GM18868 (cell line): ENCODE measurements around the gene ZNF474.

Source experiments
- ATAC-seq: cut with Tn5 transposase; IDR thresholded peaks from one replicate; pipeline ENCODE4 v1.9.1; 2021; ENCODE audit warnings: mild to moderate bottlenecking, moderate library complexity; ENCODE audit not compliant: unreplicated experiment

ZNF474 gene

GRCh38 chr5:122114501-122114900 lies 14.8 kb upstream of the ZNF474 start:
- no peak for ATAC-seq

- ATAC-seq = no peak
These were observed 10.9 kb upstream of the ZNF474 start for GRCh38 chr5:122118356-122118948.

- no peak for ATAC-seq
These were observed 10.1 kb upstream of the ZNF474 start for GRCh38 chr5:122119205-122119604.

- ATAC-seq = no peak
These were observed 8.9 kb upstream of the ZNF474 start for GRCh38 chr5:122120493-122120892.

GRCh38 chr5:122120957-122121356 lies 8.4 kb upstream of the ZNF474 start:
- ATAC-seq = no peak

GRCh38 chr5:122121479-122122465 lies 7.6 kb upstream of the ZNF474 start:
- no peak for ATAC-seq

- no peak for ATAC-seq
These were observed 4.6 kb upstream of the ZNF474 start for GRCh38 chr5:122124766-122125165.

GRCh38 chr5:122126177-122126755 lies 3.1 kb upstream of the ZNF474 start:
- no peak for ATAC-seq

GRCh38 chr5:122126756-122127321 lies 2.5 kb upstream of the ZNF474 start:
- ATAC-seq = no peak

GRCh38 chr5:122130152-122130551 lies 806 bp downstream of the ZNF474 start:
- ATAC-seq = no peak

- no peak for ATAC-seq
These were observed 8.4 kb downstream of the ZNF474 start for GRCh38 chr5:122137702-122138101.

- no peak for ATAC-seq
These were observed 9.0 kb downstream of the ZNF474 start for GRCh38 chr5:122138356-122138755.

GRCh38 chr5:122140900-122141299 lies 11.6 kb downstream of the ZNF474 start:
- ATAC-seq = no peak

GRCh38 chr5:122141751-122142150 lies 12.4 kb downstream of the ZNF474 start:
- no peak for ATAC-seq

GRCh38 chr5:122142480-122143164 lies 13.3 kb downstream of the ZNF474 start:
- no peak for ATAC-seq

- ATAC-seq = no peak
These were observed 14.9 kb downstream of the ZNF474 start for GRCh38 chr5:122144236-122144635.

- ATAC-seq = no peak
These were observed 16.6 kb downstream of the ZNF474 start for GRCh38 chr5:122145906-122146305.

- ATAC-seq = no peak
These were observed 20.2 kb downstream of the ZNF474 start for GRCh38 chr5:122149321-122150090.

- no peak for ATAC-seq
These were observed 20.9 kb downstream of the ZNF474 start for GRCh38 chr5:122150215-122150614.

GRCh38 chr5:122151640-122152039 lies 22.3 kb downstream of the ZNF474 start:
- no peak for ATAC-seq
